NCI-H69 (cell line): Measurements from ENCODE around the gene CFC1B.
"Not testable (repeated sequence)": the region's sequence is repeated elsewhere in the genome, so short reads cannot be mapped to it uniquely, and the experiment has no call there.

Experiments
- DNase-seq: peaks from one replicate; lab custom pipeline; 2025; lab: John Stamatoyannopoulos, UW

CFC1B gene

GRCh38 chr2:130566165-130566564, 45.1 kb downstream of the CFC1B start:
- DNase-seq = not testable (repeated sequence)

- DNase-seq = not testable (repeated sequence)
These were observed 50.9 kb downstream of the CFC1B start for GRCh38 chr2:130571929-130572328.

GRCh38 chr2:130574230-130574629, 53.2 kb downstream of the CFC1B start:
- not testable (repeated sequence) for DNase-seq

- DNase-seq = not testable (repeated sequence)
These were observed 55.3 kb downstream of the CFC1B start for GRCh38 chr2:130576209-130576784.

GRCh38 chr2:130577559-130577958, 56.5 kb downstream of the CFC1B start:
- not testable (repeated sequence) for DNase-seq
